Heart left ventricle (tissue), 16 donors: Measurements from ENCODE around the gene COMMD9. TPM values are rescaled to one million over a fixed set of nuclear protein-coding genes. Genes with fewer than 3 reads are reported as not detected.

Experiments
- ATAC-seq, 4 donors: fragments of 200-7000 bp; cut with Tn5 transposase; one replicate each; pipeline ENCODE4 v1.9.1; 2020 to 2022; ENCODE audit warnings: moderate library complexity in 4 of 4, mild to moderate bottlenecking in 3 of 4, moderate number of reproducible peaks in 1 of 4
- DNase-seq, 5 donors: peaks; one replicate each; pipeline ENCODE4 v3.0.0-alpha.2; 2020
- H3K27ac ChIP-seq, 12 donors: fragments of 200-600 bp; sonication (generic) in 4 of 12; one replicate each; pipeline versions ENCODE4 v1.5.0 to v1.8.0; 2016 to 2022; ENCODE audit warnings: mild to moderate bottlenecking in 2 of 12
- H3K27me3 ChIP-seq, 9 donors: fragments of 200-600 bp; sonication (generic) in 2 of 9; one replicate each; pipeline versions ENCODE4 v1.5.1 to v1.8.0; 2016 to 2022; ENCODE audit warnings: mild to moderate bottlenecking in 3 of 9
- H3K36me3 ChIP-seq, 9 donors: fragments of 200-600 bp; sonication (generic) in 2 of 9; one replicate each; pipeline versions ENCODE4 v1.5.0 to v1.8.0; 2018 to 2022; ENCODE audit warnings: mild to moderate bottlenecking in 2 of 9
- H3K4me1 ChIP-seq, 12 donors: fragments of 200-600 bp; sonication (generic) in 4 of 12; one replicate each; pipeline versions ENCODE4 v1.5.0 to v1.8.0; 2016 to 2022; ENCODE audit warnings: mild to moderate bottlenecking in 3 of 12
- H3K4me3 ChIP-seq, 12 donors: fragments of 200-600 bp; sonication (generic) in 4 of 12; one replicate each; pipeline versions ENCODE4 v1.5.0 to v1.8.0; 2017 to 2022; ENCODE audit warnings: mild to moderate bottlenecking in 9 of 12, moderate library complexity in 4 of 12
- H3K9me3 ChIP-seq, 12 donors: fragments of 200-600 bp; sonication (generic) in 4 of 12; one replicate each; pipeline versions ENCODE4 v1.5.0 to v1.8.0; 2016 to 2022; ENCODE audit warnings: mild to moderate bottlenecking in 1 of 12
- POLR2A ChIP-seq, 2 donors: fragments of 450-650 bp; IDR thresholded peaks; one replicate each; pipeline ENCODE4 v1.6.1; 2017; ENCODE audit warnings: antibody characterized with exemption in 2 of 2, mild to moderate bottlenecking in 2 of 2, moderate library complexity in 2 of 2
- WGBS, 4 donors: extraction: QIAGEN DNeasy Blood & Tissue Kit in 2 of 4; methylation state at CpG; one replicate each; pipeline versions ENCODE4 v1.1.5 to v1.1.7; 2013 to 2018; 5-methylcytosine and 5-hydroxymethylcytosine counted together
- intact Hi-C, 10 donors: fragments of 100-400 bp; cut with DNase I; formaldehyde crosslinking; loops; one replicate each; pipeline versions ENCODE4 v1.11.1 to v1.14.2; 2022
- polyA plus RNA-seq, 2 donors: library from polyadenylated mRNA; stranded (reverse); fragments of 200-250 nt; gene quantifications; one replicate each; pipeline ENCODE4 v1.2.3, GENCODE V29; 2013
- total RNA-seq, 9 donors: library from RNA; depleted of rRNA in 2 of 9; stranded (reverse); fragments of >200 nt in 2 of 9; fragmentation: NEBNext Ultra II Directional in 3 of 9; extraction: Animal tissue kit (Norgen Biotek cat#: 25700) in 3 of 9; gene quantifications; one replicate each; pipeline versions ENCODE4 v1.1.0 to v1.2.4, GENCODE V29; 2016 to 2023
- TF ChIP-seq, protein P1 (sequence below), 12 donors: fragments of 200-600 bp; sonication (generic) in 4 of 12; IDR thresholded peaks; one replicate each; pipeline versions ENCODE4 v1.5.0 to v1.8.0; 2018 to 2022; ENCODE audit warnings: antibody characterized with exemption in 12 of 12, mild to moderate bottlenecking in 5 of 12
- donor health status: ischemic (EF 13 %, LVEDD 7.1; RV severe dilation, severe dysfunction).
- donor health status: healthy with polysubstance abuse.
- donor health status: DM: no; HTN: yes; CAD: no.
- donor health status: DM: no; HTN: no; CAD: no.
- donor health status: ischemic (EF 25% LVEDD 6.9; RV normal size, moderate dysfunction).
- donor health status: ischemic (EF 25% LVEDD 5.7; RV mildly dilated, moderate dysfunction).
- donor health status: healthy.
- donor health status: DM: yes; HTN: yes; CAD: no.
- donor health status: ischemic (EF 35%, LVEDD 5.7; RV mildly dilated, moderate dysfunction).
- donor health status: nonischemic (EF 11% LVEDD 7.7; RV severe dilation, severe dysfunction).
- donor health status: DM: yes; HTN: yes; CAD: no.
- donor health status: PGD.
- donor health status: ischemic (EF 29% LVEDD 5.4; RV normal size, mild dysfunction).
- donor health status: nonischemic (EF 23%, LVEDD 6.1; RV moderate dilation, normal function).

COMMD9 gene
- total and polyA plus RNA-seq, 11 donors, result 39.0 to 92.4 (median 51.6) TPM

- intact Hi-C loops, result no loop called here
- Histone ChIP-seq H3K27me3 (no peaks in the 10 kb centered on the region), H3K9me3 (no peaks in the 10 kb centered on the region), H3K4me1 (peaks cover 0 to 10% (median 0%) of the 10 kb centered on the region in 12 donors), H3K27ac (no peak overlapping the region), H3K36me3 (no peaks in the 10 kb centered on the region), H3K4me3 (no peak overlapping the region)
- no peak for TF ChIP-seq POLR2A (IDR thresholded peaks at IDR 0.05)
- TF ChIP-seq, protein P1, sequence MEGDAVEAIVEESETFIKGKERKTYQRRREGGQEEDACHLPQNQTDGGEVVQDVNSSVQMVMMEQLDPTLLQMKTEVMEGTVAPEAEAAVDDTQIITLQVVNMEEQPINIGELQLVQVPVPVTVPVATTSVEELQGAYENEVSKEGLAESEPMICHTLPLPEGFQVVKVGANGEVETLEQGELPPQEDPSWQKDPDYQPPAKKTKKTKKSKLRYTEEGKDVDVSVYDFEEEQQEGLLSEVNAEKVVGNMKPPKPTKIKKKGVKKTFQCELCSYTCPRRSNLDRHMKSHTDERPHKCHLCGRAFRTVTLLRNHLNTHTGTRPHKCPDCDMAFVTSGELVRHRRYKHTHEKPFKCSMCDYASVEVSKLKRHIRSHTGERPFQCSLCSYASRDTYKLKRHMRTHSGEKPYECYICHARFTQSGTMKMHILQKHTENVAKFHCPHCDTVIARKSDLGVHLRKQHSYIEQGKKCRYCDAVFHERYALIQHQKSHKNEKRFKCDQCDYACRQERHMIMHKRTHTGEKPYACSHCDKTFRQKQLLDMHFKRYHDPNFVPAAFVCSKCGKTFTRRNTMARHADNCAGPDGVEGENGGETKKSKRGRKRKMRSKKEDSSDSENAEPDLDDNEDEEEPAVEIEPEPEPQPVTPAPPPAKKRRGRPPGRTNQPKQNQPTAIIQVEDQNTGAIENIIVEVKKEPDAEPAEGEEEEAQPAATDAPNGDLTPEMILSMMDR (IDR thresholded peaks at IDR 0.05), result no peak
- WGBS, 4 donors, result 80 to 91% (median 89%) methylated on average over 8 of the region's 8 CpGs
- no peak for ATAC-seq
- no peak for DNase-seq
Measured at GRCh38 chr11:36296884-36297543, 7.8 kb upstream of the COMMD9 start.

DNA sequence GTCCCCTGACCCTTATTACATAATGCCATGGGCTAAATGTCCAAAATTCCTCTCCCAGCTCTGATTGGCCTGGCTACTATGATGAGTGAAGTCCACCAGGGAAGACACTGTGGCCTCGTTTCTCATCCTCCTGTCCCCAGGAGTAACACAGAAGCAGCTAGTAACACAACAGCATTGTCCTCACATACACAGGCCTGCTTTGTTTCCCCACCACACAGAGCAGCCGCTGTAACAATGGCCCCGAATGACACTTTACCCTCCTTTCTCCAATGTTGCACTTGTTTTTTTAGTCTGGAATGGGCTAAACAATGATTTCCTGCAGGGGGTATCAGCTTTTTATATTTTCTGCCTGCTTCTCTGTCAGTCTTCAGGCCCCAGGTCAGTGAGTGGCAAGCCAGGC lies 6.7 kb upstream of the COMMD9 start, which contains the start of gene PRR5L:
TSS of gene PRR5L (plus strand) at position 363 of the 400 bp plus-strand sequence. CDS start 104,834 bp downstream, outside the sequence.
- Histone ChIP-seq H3K4me1 (peaks cover 0 to 8% (median 0%) of the 10 kb centered on the region in 12 donors), H3K27me3 (no peaks in the 10 kb centered on the region), H3K9me3 (no peaks in the 10 kb centered on the region), H3K27ac (no peak within 1 kb of the TSS), H3K36me3 (no peaks in the 10 kb centered on the region), H3K4me3 (no peak within 1 kb of the TSS)
- ATAC-seq (no peak), DNase-seq (no peak)
- TF ChIP-seq POLR2A (IDR thresholded peaks at IDR 0.05), result no peak
- TF ChIP-seq, protein P1 (IDR thresholded peaks at IDR 0.05), result no peak
- intact Hi-C loops, result no loop called here
- 67 to 90% (median 87%) methylated on average over 3 of the region's 3 CpGs for WGBS, 4 donors

DNA sequence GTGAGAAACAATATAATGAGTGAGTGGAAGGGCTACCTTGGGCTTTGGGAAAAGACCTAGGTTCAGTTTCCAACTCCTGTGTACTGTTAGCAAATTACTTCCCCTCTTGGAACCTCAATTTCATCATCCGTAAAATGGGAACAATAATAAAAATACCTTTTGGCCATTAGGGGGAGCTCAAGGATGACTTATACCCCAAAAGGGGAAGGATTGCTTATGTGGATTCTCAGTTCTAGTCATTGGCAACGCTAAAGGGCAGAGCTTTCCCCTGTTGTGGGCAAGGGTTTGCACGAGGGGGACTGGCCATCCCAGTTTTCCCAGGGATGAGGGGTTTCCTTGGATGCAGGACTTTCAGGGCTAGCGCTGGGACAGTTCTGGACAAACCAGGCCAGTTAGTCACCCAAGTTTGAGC lies 3.1 kb upstream of the COMMD9 start:
- Histone ChIP-seq H3K4me1 (peaks cover 0 to 22% (median 10%) of the 10 kb centered on the region in 12 donors), H3K4me3 (no peak overlapping the region), H3K27ac (no peak overlapping the region), H3K9me3 (no peaks in the 10 kb centered on the region), H3K27me3 (no peaks in the 10 kb centered on the region), H3K36me3 (no peaks in the 10 kb centered on the region)
- WGBS, 4 donors, result 23 to 29% (median 29%) methylated on average over 4 of the region's 4 CpGs
- no peak for DNase-seq
- intact Hi-C loops, result loop anchor here (2.0 to 5.0 kb wide), 3 partner anchors 185 to 200 kb away; no protein-coding TSS in a partner anchor
- TF ChIP-seq, protein P1 (IDR thresholded peaks at IDR 0.05), result peak in 11 of 12 donors; percentile 31 to 63 (median 54)
- no peak for TF ChIP-seq POLR2A (IDR thresholded peaks at IDR 0.05)
- ATAC-seq, result no peak

GRCh38 chr11:36288442-36289225 lies 590 bp downstream of the COMMD9 start:
- peak overlapping the region; percentile 51 to 87 (median 72) for H3K4me3 ChIP-seq

More at GRCh38 chr11:36288442-36289225, 590 bp downstream of the COMMD9 start:
- intact Hi-C loops, result loop anchor here in 1 of 10 donors (10.0 kb wide), 1 partner anchor 474 kb away; no protein-coding TSS in a partner anchor
- Histone ChIP-seq H3K4me1 (peaks cover 0 to 22% (median 10%) of the 10 kb centered on the region in 12 donors), H3K27ac (peak overlapping the region in 6 of 12 donors; percentile 24 to 81 (median 44)), H3K36me3 (no peaks in the 10 kb centered on the region), H3K27me3 (no peaks in the 10 kb centered on the region), H3K9me3 (peaks cover 0 to 1% (median 0%) of the 10 kb centered on the region in 12 donors)
- ATAC-seq (no peak), DNase-seq (no peak)
- 38 to 43% (median 40%) methylated on average over 31 of the region's 31 CpGs for WGBS, 4 donors
- TF ChIP-seq POLR2A (IDR thresholded peaks at IDR 0.05), result no peak
- TF ChIP-seq, protein P1 (IDR thresholded peaks at IDR 0.05), result no peak
